ENCODE data around the gene STARD9. TPM values are rescaled to one million over a fixed set of nuclear protein-coding genes. Genes with fewer than 3 reads are reported as not detected.

The STARD9 gene
- total RNA-seq, 1 donor from 2014 or later: 35.1 TPM

DNA sequence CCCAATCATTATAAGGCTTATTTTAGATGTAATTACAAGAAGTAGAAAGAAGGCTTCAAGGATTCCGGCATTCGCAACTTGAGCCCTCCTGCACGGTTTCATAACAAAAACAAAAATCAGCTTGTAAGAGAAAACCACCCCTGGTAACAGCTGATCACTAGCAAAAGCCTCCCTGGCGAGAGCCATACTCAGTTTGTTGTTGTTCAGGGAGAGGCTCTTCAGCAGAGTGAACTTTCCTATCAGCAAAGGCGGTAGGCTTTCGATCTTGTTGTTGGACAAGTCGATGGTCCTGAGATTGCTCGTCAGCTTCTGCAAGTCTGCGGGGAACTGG lies 27.5 kb upstream of the STARD9 start:
- DNase-seq (ENCODE audit: extremely low spot score in 2 of 2): no peak

GRCh38 chr15:42548249-42549031 lies 27.0 kb upstream of the STARD9 start, which contains the start of the genes HAUS2 and LRRC57:
HAUS2 (plus strand) TSS chr15:42548838; CDS start chr15:42548873, 35 bp downstream.
LRRC57 (minus strand) TSS chr15:42548793; CDS start chr15:42548434, 359 bp downstream.
- Histone ChIP-seq H3K4me1 (peaks cover 33% of the 10 kb centered on the region), H3K36me3 (peaks cover 0 to 22% of the 10 kb centered on the region in 2 donors), H3K9me3 (no peaks in the 10 kb centered on the region), H3K27me3 (no peaks in the 10 kb centered on the region), H3K4me3 (peak within 1 kb of the TSS; percentile 65 to 83), H3K27ac (peak within 1 kb of the TSS; percentile 95)
- peak in 1 of 2 donors; percentile 83 for TF ChIP-seq POLR2A (IDR thresholded peaks at IDR 0.05)
- TF ChIP-seq, protein P1, sequence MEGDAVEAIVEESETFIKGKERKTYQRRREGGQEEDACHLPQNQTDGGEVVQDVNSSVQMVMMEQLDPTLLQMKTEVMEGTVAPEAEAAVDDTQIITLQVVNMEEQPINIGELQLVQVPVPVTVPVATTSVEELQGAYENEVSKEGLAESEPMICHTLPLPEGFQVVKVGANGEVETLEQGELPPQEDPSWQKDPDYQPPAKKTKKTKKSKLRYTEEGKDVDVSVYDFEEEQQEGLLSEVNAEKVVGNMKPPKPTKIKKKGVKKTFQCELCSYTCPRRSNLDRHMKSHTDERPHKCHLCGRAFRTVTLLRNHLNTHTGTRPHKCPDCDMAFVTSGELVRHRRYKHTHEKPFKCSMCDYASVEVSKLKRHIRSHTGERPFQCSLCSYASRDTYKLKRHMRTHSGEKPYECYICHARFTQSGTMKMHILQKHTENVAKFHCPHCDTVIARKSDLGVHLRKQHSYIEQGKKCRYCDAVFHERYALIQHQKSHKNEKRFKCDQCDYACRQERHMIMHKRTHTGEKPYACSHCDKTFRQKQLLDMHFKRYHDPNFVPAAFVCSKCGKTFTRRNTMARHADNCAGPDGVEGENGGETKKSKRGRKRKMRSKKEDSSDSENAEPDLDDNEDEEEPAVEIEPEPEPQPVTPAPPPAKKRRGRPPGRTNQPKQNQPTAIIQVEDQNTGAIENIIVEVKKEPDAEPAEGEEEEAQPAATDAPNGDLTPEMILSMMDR (IDR thresholded peaks at IDR 0.05): no peak
- TF ChIP-seq POLR2AphosphoS5 (IDR thresholded peaks at IDR 0.05; ENCODE audit: insufficient read depth in 1 of 2, low read depth in 1 of 2): peak; percentile 86 to 98
- intact Hi-C loops (cut with DNase I): no loop called here
- DNase-seq (ENCODE audit: extremely low spot score in 2 of 2): peak; percentile 90 to 97

More for the DNA sequence above, 27.5 kb upstream of the STARD9 start:
- no peak for TF ChIP-seq POLR2AphosphoS5 (IDR thresholded peaks at IDR 0.05; ENCODE audit: insufficient read depth in 1 of 2, low read depth in 1 of 2)
- TF ChIP-seq, protein P1 (IDR thresholded peaks at IDR 0.05): no peak
- no peak for TF ChIP-seq POLR2A (IDR thresholded peaks at IDR 0.05)
- intact Hi-C loops (cut with DNase I): no loop called here
- peak overlapping the region; percentile 95 for H3K27ac ChIP-seq
- H3K27me3 ChIP-seq: no peaks in the 10 kb centered on the region
- H3K4me3 ChIP-seq: peak overlapping the region; percentile 65 to 83
- H3K4me1 ChIP-seq: peaks cover 33% of the 10 kb centered on the region
- H3K36me3 ChIP-seq: peaks cover 0 to 28% of the 10 kb centered on the region in 2 donors
- no peaks in the 10 kb centered on the region for H3K9me3 ChIP-seq

GRCh38 chr15:42549032-42549491 lies 26.3 kb upstream of the STARD9 start:
- H3K36me3 ChIP-seq: peaks cover 0 to 16% of the 10 kb centered on the region in 2 donors
- TF ChIP-seq, protein P1 (IDR thresholded peaks at IDR 0.05): no peak
- TF ChIP-seq POLR2AphosphoS5 (IDR thresholded peaks at IDR 0.05; ENCODE audit: insufficient read depth in 1 of 2, low read depth in 1 of 2) (no peak), POLR2A (IDR thresholded peaks at IDR 0.05) (no peak)
- intact Hi-C loops (cut with DNase I): no loop called here
- H3K9me3 ChIP-seq: no peaks in the 10 kb centered on the region
- H3K4me1 ChIP-seq: peaks cover 33% of the 10 kb centered on the region
- DNase-seq (ENCODE audit: extremely low spot score in 2 of 2): no peak
- peak overlapping the region; percentile 65 to 83 for H3K4me3 ChIP-seq
- no peaks in the 10 kb centered on the region for H3K27me3 ChIP-seq
- H3K27ac ChIP-seq: peak overlapping the region; percentile 95

DNA sequence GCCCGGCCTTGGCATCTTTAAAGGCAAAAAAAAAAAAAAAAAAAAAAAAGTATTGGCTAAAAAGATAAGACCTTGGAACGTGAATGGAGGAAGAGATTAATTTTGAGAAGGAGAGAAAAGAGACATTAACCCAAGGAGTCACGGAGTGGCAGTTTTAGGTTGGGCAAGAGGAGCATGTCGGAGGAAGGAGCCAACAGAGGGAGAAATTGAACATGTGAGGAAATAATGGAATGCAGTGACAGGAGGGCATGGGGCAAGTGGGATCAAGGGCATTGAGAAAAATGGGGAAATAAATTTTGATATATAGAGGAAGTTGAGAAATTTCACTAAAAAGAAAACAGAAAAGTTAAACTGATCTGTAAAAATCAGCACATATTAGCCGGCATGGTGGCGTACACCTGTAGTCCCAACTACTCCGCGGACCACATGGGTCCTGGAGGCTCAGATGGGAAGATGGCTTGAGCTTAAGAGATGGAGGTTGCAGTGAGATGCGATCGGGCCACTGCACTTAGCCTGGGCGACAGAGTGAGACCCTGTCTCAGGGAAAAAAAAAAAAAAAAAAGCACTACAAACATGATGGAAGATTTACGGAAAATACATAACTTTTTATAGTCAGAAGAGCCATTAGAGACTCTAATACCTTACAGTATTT lies 25.5 kb upstream of the STARD9 start:
- DNase-seq (ENCODE audit: extremely low spot score in 2 of 2): no peak
- H3K4me3 ChIP-seq: peak overlapping the region; percentile 65 to 83
- no peak overlapping the region for H3K27ac ChIP-seq
- no peaks in the 10 kb centered on the region for H3K9me3 ChIP-seq
- peaks cover 33% of the 10 kb centered on the region for H3K4me1 ChIP-seq
- intact Hi-C loops (cut with DNase I): no loop called here
- peaks cover 0 to 8% of the 10 kb centered on the region in 2 donors for H3K36me3 ChIP-seq
- TF ChIP-seq POLR2A (IDR thresholded peaks at IDR 0.05) (no peak), POLR2AphosphoS5 (IDR thresholded peaks at IDR 0.05; ENCODE audit: insufficient read depth in 1 of 2, low read depth in 1 of 2) (no peak)
- TF ChIP-seq, protein P1 (IDR thresholded peaks at IDR 0.05): no peak
- H3K27me3 ChIP-seq: no peaks in the 10 kb centered on the region
